ENCODE measurements around the gene NAV2. TPM values are rescaled to one million over a fixed set of nuclear protein-coding genes. Genes with fewer than 3 reads are reported as not detected.
A peak's percentile ranks its signal among the peaks of the same experiment; 100 is the strongest.

Gene NAV2
- total and polyA plus RNA-seq, 4 donors: 5.0 to 250 (median 51.4) TPM

- intact Hi-C loops (cut with DNase I): loop anchor here in 1 of 2 donors (5.0 kb wide), 1 partner anchor 63 kb away; no protein-coding TSS in a partner anchor
- Histone ChIP-seq H3K27me3 (ENCODE audit: control insufficient read depth in 1 of 2, insufficient read depth in 2 of 2, low read length in 1 of 2) (no peaks in the 10 kb centered on the region), H3K4me1 (ENCODE audit: control insufficient read depth in 1 of 2, insufficient read depth in 2 of 2, low read length in 2 of 2) (peaks cover 1 to 9% of the 10 kb centered on the region in 2 donors), H3K9me3 (ENCODE audit: control insufficient read depth, low read length) (no peaks in the 10 kb centered on the region), H3K27ac (ENCODE audit: low read depth in 1 of 2, low read length in 2 of 2) (no peak overlapping the region), H3K4me3 (ENCODE audit: low read length in 2 of 2) (no peak overlapping the region), H3K36me3 (ENCODE audit: control insufficient read depth in 1 of 2, insufficient read depth in 2 of 2, low read length in 1 of 2) (peaks cover 3 to 6% of the 10 kb centered on the region in 2 donors)
- DNase-seq (no peak), ATAC-seq (ENCODE audit: low FRiP score) (no peak)
- 3 to 4% methylated on average over 2 of the region's 2 CpGs for WGBS, 2 donors
These were observed 336.6 kb downstream of the NAV2 start for GRCh38 chr11:20049231-20049630.

GRCh38 chr11:20050048-20050447 is 337.4 kb downstream of the NAV2 start:
- no peak overlapping the region for H3K4me3 ChIP-seq (ENCODE audit: low read length in 2 of 2)
- no peak for DNase-seq
- no peaks in the 10 kb centered on the region for H3K9me3 ChIP-seq (ENCODE audit: control insufficient read depth, low read length)
- H3K36me3 ChIP-seq (ENCODE audit: control insufficient read depth in 1 of 2, insufficient read depth in 2 of 2, low read length in 1 of 2): peaks cover 3 to 6% of the 10 kb centered on the region in 2 donors
- no peaks in the 10 kb centered on the region for H3K27me3 ChIP-seq (ENCODE audit: control insufficient read depth in 1 of 2, insufficient read depth in 2 of 2, low read length in 1 of 2)
- H3K4me1 ChIP-seq (ENCODE audit: control insufficient read depth in 1 of 2, insufficient read depth in 2 of 2, low read length in 2 of 2): peaks cover 1 to 9% of the 10 kb centered on the region in 2 donors
- WGBS, 2 donors: 83 to 84% methylated on average over 4 of the region's 4 CpGs
- ATAC-seq (ENCODE audit: low FRiP score): no peak
- no peak overlapping the region for H3K27ac ChIP-seq (ENCODE audit: low read depth in 1 of 2, low read length in 2 of 2)
- intact Hi-C loops (cut with DNase I): loop anchor here in 1 of 2 donors (5.0 kb wide), 1 partner anchor 37 kb away; no protein-coding TSS in a partner anchor

GRCh38 chr11:20050551-20051333 is 338.1 kb downstream of the NAV2 start:
- ATAC-seq (ENCODE audit: low FRiP score): no peak
- 57 to 59% methylated on average over 9 of the region's 9 CpGs for WGBS, 2 donors
- no peak for DNase-seq
- H3K27ac ChIP-seq (ENCODE audit: low read depth in 1 of 2, low read length in 2 of 2): peak overlapping the region in 1 of 2 donors; percentile 22
- peaks cover 3 to 8% of the 10 kb centered on the region in 2 donors for H3K36me3 ChIP-seq (ENCODE audit: control insufficient read depth in 1 of 2, insufficient read depth in 2 of 2, low read length in 1 of 2)
- H3K4me1 ChIP-seq (ENCODE audit: control insufficient read depth in 1 of 2, insufficient read depth in 2 of 2, low read length in 2 of 2): peaks cover 5 to 9% of the 10 kb centered on the region in 2 donors
- intact Hi-C loops (cut with DNase I): loop anchor here in 1 of 2 donors (5.0 kb wide), 1 partner anchor 37 kb away; no protein-coding TSS in a partner anchor
- H3K27me3 ChIP-seq (ENCODE audit: control insufficient read depth in 1 of 2, insufficient read depth in 2 of 2, low read length in 1 of 2): no peaks in the 10 kb centered on the region
- no peaks in the 10 kb centered on the region for H3K9me3 ChIP-seq (ENCODE audit: control insufficient read depth, low read length)
- H3K4me3 ChIP-seq (ENCODE audit: low read length in 2 of 2): no peak overlapping the region

GRCh38 chr11:20051469-20052399 is 339.1 kb downstream of the NAV2 start:
- H3K27me3 ChIP-seq (ENCODE audit: control insufficient read depth in 1 of 2, insufficient read depth in 2 of 2, low read length in 1 of 2): no peaks in the 10 kb centered on the region
- no peak for DNase-seq
- H3K4me3 ChIP-seq (ENCODE audit: low read length in 2 of 2): no peak overlapping the region
- no peak for ATAC-seq (ENCODE audit: low FRiP score)
- 83 to 84% methylated on average over 5 of the region's 5 CpGs for WGBS, 2 donors
- H3K4me1 ChIP-seq (ENCODE audit: control insufficient read depth in 1 of 2, insufficient read depth in 2 of 2, low read length in 2 of 2): peaks cover 7 to 9% of the 10 kb centered on the region in 2 donors
- no peaks in the 10 kb centered on the region for H3K9me3 ChIP-seq (ENCODE audit: control insufficient read depth, low read length)
- intact Hi-C loops (cut with DNase I): loop anchor here in 1 of 2 donors (5.0 kb wide), 1 partner anchor 36 kb away; no protein-coding TSS in a partner anchor
- no peak overlapping the region for H3K27ac ChIP-seq (ENCODE audit: low read depth in 1 of 2, low read length in 2 of 2)
- peaks cover 3 to 9% of the 10 kb centered on the region in 2 donors for H3K36me3 ChIP-seq (ENCODE audit: control insufficient read depth in 1 of 2, insufficient read depth in 2 of 2, low read length in 1 of 2)

GRCh38 chr11:20053572-20053971 is 340.9 kb downstream of the NAV2 start:
- 82 to 86% methylated on average over 4 of the region's 4 CpGs for WGBS, 2 donors
- peaks cover 5 to 14% of the 10 kb centered on the region in 2 donors for H3K36me3 ChIP-seq (ENCODE audit: control insufficient read depth in 1 of 2, insufficient read depth in 2 of 2, low read length in 1 of 2)
- no peak for DNase-seq

GRCh38 chr11:20054584-20054983 is 341.9 kb downstream of the NAV2 start:
- 51 to 64% methylated on average over 1 of the region's 1 CpG for WGBS, 2 donors
- H3K4me1 ChIP-seq (ENCODE audit: control insufficient read depth in 1 of 2, insufficient read depth in 2 of 2, low read length in 2 of 2): peaks cover 7 to 10% of the 10 kb centered on the region in 2 donors
- H3K27me3 ChIP-seq (ENCODE audit: control insufficient read depth in 1 of 2, insufficient read depth in 2 of 2, low read length in 1 of 2): no peaks in the 10 kb centered on the region
- intact Hi-C loops (cut with DNase I): loop anchor here in 1 of 2 donors (5.0 kb wide), 1 partner anchor 33 kb away; no protein-coding TSS in a partner anchor
- no peak overlapping the region for H3K4me3 ChIP-seq (ENCODE audit: low read length in 2 of 2)
- no peaks in the 10 kb centered on the region for H3K9me3 ChIP-seq (ENCODE audit: control insufficient read depth, low read length)
- DNase-seq: no peak
- no peak for ATAC-seq (ENCODE audit: low FRiP score)
- H3K27ac ChIP-seq (ENCODE audit: low read depth in 1 of 2, low read length in 2 of 2): no peak overlapping the region
- peaks cover 5 to 16% of the 10 kb centered on the region in 2 donors for H3K36me3 ChIP-seq (ENCODE audit: control insufficient read depth in 1 of 2, insufficient read depth in 2 of 2, low read length in 1 of 2)

More at GRCh38 chr11:20053572-20053971, 340.9 kb downstream of the NAV2 start:
- Histone ChIP-seq H3K27me3 (ENCODE audit: control insufficient read depth in 1 of 2, insufficient read depth in 2 of 2, low read length in 1 of 2) (no peaks in the 10 kb centered on the region), H3K9me3 (ENCODE audit: control insufficient read depth, low read length) (no peaks in the 10 kb centered on the region), H3K4me3 (ENCODE audit: low read length in 2 of 2) (no peak overlapping the region), H3K4me1 (ENCODE audit: control insufficient read depth in 1 of 2, insufficient read depth in 2 of 2, low read length in 2 of 2) (peaks cover 7 to 12% of the 10 kb centered on the region in 2 donors), H3K27ac (ENCODE audit: low read depth in 1 of 2, low read length in 2 of 2) (no peak overlapping the region)
- no peak for ATAC-seq (ENCODE audit: low FRiP score)
- intact Hi-C loops (cut with DNase I): loop anchor here in 1 of 2 donors (5.0 kb wide), 1 partner anchor 34 kb away; no protein-coding TSS in a partner anchor

GRCh38 chr11:20055312-20055711 is 342.7 kb downstream of the NAV2 start:
- Histone ChIP-seq H3K9me3 (ENCODE audit: control insufficient read depth, low read length) (no peaks in the 10 kb centered on the region), H3K4me1 (ENCODE audit: control insufficient read depth in 1 of 2, insufficient read depth in 2 of 2, low read length in 2 of 2) (peaks cover 4 to 7% of the 10 kb centered on the region in 2 donors), H3K4me3 (ENCODE audit: low read length in 2 of 2) (no peak overlapping the region), H3K27ac (ENCODE audit: low read depth in 1 of 2, low read length in 2 of 2) (peak overlapping the region; percentile 41 to 61), H3K36me3 (ENCODE audit: control insufficient read depth in 1 of 2, insufficient read depth in 2 of 2, low read length in 1 of 2) (peaks cover 5 to 16% of the 10 kb centered on the region in 2 donors), H3K27me3 (ENCODE audit: control insufficient read depth in 1 of 2, insufficient read depth in 2 of 2, low read length in 1 of 2) (no peaks in the 10 kb centered on the region)
- intact Hi-C loops (cut with DNase I): no loop called here
- WGBS, 2 donors: 7 to 10% methylated on average over 2 of the region's 2 CpGs
- DNase-seq (no peak), ATAC-seq (ENCODE audit: low FRiP score) (no peak)
